Measurements from ENCODE around the gene KRT35.

Gene KRT35

GRCh38 chr17:41481036-41481435 is at the start of gene KRT35:
KRT35 (minus strand) TSS chr17:41481151; CDS start chr17:41481097, 54 bp downstream.
- DNase-seq (ENCODE audit: low read depth), result no peak

- peak; percentile 96 for DNase-seq (ENCODE audit: low read depth)
These were observed 49.4 kb upstream of the KRT35 start for GRCh38 chr17:41530062-41531048.

- no peak for DNase-seq (ENCODE audit: low read depth)
These were observed 48.6 kb upstream of the KRT35 start for GRCh38 chr17:41529491-41529915.

DNA sequence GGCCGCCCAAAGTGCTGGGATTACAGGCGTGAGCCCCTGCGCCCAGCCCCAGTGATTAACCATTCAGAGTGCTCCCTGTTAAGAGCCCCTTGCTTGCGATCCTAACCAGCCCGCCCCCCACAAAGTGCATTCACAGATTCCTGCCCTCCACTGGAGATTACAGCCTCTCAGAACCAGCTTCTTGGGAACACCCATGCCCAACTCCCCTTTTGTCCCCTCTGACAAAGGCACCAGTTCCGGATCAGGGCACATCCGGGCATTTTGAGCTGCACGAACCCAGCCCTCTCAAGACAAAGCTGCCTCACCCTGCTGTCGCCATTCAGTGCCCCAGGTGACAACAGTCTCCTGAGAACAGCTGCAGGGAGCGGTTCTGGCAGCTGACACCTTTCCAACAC is 48.0 kb upstream of the KRT35 start:
- DNase-seq (ENCODE audit: low read depth), result no peak

DNA sequence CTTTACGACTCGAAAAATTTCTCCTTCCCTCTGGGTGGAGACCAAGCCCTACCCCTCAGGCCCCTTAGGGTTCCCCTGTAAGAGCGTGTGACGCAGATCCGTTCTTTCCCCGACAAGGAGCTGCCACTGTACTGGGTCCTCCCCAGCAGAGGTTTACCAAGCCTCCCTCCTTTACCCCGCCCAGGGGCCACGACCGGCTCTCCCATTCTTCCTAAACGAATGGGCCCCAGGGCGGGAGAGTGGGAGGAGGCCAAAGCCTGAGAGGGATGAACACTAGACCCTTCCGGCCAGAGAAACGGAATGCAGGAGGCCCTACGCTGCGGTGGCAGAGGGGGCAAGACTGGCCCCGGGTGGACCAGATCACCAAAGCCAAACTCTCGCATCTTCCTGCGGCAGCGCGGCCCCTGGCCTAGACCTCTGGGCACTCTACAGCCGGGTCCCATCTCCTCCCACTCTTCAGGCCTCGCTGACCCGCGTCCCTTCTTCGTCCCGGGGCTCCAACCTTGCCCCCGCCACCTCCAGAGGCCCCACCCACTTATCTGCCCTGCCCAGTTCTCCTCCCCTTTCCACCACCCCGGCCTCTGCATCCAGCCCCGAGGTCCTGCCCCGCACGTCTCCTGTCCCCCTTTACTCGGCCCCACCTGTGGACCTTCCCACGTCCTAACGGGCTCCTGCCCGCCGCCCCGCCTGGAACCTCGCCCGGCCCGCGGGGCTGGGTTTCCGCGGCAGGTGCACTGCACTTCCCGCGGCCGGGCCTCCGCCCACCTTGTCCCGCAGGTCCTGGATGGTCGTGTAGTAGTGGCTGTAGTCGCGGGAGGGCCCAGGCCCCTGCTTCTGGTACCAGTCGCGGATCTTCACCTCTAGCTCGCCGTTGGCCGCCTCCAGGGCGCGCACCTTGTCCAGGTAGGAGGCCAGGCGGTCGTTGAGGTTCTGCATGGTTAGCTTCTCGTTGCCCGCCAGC is 46.4 kb upstream of the KRT35 start:
- DNase-seq (ENCODE audit: low read depth), result no peak

DNA sequence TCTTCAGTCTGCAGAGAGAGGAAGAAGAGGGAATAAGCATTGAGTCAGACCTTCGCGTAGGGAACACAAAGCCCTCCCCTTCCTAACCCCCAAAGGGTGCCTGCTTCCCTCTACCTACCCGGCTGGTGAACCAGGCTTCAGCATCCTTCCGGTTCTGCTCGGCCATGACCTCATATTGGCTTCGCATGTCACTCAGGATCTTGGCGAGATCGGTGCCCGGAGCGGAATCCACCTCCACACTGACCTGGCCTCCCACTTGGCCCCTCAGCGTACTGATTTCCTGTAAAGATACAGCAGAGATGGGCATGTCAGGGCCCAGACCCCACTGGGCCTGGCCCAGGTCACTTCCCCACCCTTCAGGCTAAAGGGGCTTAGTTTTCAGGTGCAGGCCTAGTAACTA is 43.3 kb upstream of the KRT35 start:
- DNase-seq (ENCODE audit: low read depth), result no peak

DNA sequence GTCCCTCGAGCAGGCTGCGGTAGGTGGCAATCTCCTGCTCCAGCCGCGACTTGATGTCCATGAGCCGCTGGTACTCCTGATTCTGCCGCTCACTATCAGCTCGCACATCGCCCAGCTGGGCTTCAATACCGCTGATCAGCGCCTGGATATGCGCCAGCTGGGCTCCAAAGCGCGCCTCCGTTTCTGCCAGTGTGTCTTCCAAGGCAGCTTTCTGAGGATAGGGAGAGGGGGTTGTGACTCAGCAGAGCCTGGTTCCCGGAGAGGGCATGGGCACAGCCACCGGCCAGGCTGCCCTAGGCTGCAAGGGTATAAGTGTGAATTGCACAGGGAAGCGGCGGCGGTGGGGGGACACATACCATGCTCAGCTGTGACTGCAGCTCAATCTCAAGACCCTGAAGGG is 42.8 kb upstream of the KRT35 start:
- no peak for DNase-seq (ENCODE audit: low read depth)

DNA sequence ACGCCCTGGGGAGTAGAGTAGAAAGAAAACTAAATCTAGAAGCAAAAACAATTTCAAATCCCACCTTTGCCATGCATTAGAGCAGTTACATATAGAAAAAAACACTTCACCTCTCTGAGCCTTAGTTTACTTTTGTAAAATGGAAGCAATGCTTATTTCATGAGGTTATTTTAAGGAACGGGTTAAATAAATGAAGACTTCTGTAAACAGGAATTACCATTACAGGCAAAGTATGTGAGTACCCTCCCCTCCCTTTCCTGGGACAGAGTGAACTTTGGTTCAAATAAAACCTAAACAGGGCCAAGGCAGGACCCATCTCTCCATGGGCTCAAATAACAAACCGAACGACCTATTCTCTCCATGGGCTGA is 42.3 kb upstream of the KRT35 start:
- no peak for DNase-seq (ENCODE audit: low read depth)

DNA sequence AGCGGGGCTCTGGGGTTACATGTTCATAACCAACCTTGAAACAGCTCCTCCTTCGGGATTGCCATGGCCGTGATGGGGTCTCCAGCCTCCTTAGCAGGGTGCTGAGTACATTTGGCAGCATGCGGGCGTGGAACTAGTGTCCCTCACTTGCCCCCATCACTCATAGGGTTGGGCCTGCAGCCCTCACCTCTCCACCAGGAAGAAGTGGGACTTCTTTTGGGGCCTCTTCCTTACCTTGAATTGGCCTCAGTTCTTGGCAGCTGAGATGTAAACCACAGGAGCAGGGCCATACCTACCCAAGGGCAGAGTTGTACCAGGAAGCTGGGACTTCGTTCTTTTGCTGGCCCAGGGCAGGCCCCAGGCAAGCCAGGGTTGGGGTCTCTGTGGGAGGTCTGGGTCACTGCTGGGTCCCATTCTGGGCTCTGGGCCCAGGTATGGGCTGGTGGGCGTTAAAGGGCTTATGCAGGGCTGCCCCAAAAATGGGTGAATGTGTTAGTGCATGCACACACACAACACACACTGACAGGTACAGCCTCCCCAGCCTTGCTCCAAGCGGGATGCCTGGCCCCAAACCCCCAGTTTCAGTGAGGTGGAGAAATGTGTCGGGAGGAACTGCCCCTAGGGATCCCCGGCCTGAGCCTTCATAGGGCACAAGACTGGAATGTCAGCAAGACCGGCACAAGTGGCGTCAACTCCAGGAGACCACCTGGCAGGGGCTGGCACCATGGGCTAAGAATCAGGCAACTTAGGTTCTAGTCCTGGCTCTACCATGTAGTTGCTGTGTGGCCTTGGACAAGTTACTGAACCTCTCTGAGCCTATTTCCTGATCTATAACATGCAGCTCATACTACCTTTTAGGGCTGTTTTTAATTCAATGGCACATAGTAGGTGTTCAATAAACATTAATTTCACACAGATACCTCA is 41.6 kb upstream of the KRT35 start:
- no peak for DNase-seq (ENCODE audit: low read depth)

DNA sequence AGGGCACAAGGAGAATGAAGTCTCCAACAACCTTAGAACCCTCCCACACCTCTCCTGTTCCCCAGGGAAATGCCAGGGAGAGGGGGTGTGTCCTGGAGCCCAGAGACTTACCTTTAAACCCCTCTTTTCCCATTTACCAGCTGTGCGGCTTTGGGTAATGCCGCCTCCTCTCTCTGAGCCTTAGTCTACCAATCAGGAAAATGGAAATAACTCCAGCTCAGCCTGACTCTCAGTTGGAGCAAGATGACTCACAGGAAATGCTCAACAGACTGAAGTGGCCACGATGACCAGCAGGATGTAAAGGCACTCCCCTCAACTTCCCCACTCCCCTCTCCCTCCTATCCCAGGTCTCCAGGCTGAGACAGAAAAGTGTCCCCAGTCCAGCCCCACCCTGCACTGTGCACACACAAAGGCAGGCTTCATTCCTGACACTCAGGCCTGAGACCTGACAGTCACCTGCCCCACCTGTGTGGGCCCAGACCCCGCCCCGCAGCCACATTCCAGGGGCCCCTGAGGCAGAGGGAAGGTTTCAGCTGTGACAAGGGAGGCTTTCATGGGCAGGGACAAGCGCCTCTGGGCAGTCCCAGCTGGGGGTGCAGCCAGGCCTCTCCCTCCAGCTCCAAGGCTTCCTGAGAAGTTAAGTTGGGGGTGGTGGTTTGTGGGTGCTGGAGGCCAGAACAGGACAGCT is 40.8 kb upstream of the KRT35 start:
- DNase-seq (ENCODE audit: low read depth), result peak; percentile 92

GRCh38 chr17:41520821-41521521 is 40.0 kb upstream of the KRT35 start:
- no peak for DNase-seq (ENCODE audit: low read depth)

GRCh38 chr17:41519501-41520224 is 38.7 kb upstream of the KRT35 start:
- no peak for DNase-seq (ENCODE audit: low read depth)

- no peak for DNase-seq (ENCODE audit: low read depth)
These were observed 38.0 kb upstream of the KRT35 start, which contains the start of gene KRT15 for GRCh38 chr17:41518789-41519449. KRT15 (minus strand) TSS chr17:41518890; CDS start chr17:41518827, 63 bp downstream.

DNA sequence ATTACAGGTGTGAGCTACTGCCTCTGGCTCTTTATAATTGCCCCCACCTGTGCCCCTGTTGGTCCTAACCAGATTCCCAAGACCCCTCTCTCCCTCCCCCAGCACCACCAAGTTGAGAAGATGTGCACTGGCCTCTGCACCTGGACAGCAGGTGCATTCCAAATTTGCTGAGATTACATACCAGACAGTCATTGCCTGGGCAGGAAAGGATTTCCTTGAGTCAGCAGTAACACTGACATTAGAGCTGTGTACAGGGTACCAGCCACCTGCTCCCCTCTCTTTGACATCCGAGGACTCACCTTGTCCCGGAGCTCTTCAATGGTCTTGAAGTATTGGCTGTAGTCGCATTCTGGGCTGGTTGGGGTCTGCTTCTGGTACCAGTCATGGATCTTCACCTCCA is 37.1 kb upstream of the KRT35 start:
- no peak for DNase-seq (ENCODE audit: low read depth)

- no peak for DNase-seq (ENCODE audit: low read depth)
These were observed 35.9 kb upstream of the KRT35 start for GRCh38 chr17:41516830-41517283.

DNA sequence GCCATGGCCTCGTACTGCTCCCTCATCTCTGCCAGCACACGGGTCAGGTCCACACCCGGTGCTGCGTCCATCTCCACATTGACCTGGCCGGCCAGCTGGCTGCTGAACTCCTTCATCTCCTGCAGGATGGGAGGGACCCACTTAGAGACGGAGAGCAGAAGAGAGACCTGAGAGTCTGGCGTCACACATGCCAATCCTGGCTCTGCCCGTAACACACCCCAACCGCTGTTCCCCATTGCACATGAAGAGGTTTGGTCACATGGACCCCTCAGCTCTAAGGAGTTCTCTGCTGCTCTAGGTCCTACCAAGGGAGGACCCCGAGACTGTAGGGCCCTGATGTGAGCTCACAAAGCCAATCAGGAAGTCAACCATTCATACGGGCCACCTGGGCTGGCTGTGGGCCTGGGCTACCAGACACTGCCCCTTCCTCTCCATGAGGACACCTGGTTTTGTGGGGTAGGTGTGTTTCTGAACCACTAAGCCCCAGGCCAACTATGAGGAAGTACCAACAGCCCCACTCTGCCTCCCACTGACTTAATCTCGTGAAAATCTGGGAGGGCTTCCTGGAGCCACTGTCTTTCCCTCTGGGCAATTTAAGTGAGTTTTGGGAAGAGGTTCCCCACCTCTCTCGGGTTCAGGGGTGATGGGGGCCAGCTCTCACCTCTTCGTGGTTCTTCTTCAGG is 35.3 kb upstream of the KRT35 start:
- DNase-seq (ENCODE audit: low read depth), result no peak

DNA sequence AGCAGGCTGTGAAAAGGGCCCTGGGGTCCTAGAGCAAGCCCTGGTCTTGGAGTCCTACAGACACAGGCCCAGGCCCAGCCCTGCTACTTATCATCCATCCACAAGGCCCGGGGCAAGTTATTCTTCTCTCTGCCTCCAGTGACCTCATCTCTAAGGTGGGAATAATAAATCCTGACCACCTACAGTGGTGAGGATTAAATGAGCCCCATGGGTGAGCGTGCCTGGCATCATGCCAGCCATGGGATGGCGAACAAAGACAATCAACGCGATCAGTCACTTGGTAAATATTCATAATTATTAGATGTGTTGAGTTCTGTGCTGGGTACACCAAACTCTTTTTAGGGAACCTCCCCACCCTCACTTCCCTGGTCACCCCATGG is 32.2 kb upstream of the KRT35 start:
- DNase-seq (ENCODE audit: low read depth), result no peak

GRCh38 chr17:41512546-41513167 is 31.7 kb upstream of the KRT35 start:
- DNase-seq (ENCODE audit: low read depth), result no peak
